B cell (primary cell): Measurements from ENCODE around the gene GON4L.

Experiments
- EZH2 ChIP-seq: IDR thresholded peaks from 2 replicates; pipeline ENCODE4 v1.6.1; 2012; ENCODE audit warnings: borderline replicate concordance, low read depth, mild to moderate bottlenecking, moderate library complexity, low read length; ENCODE audit not compliant: insufficient read depth, poor library complexity, severe bottlenecking
- TF ChIP-seq, protein P1 (sequence below): fragments of 200-600 bp; IDR thresholded peaks from one replicate; pipeline ENCODE4 v1.8.0; 2022; ENCODE audit warnings: antibody characterized with exemption, mild to moderate bottlenecking

- TF ChIP-seq, protein P1, sequence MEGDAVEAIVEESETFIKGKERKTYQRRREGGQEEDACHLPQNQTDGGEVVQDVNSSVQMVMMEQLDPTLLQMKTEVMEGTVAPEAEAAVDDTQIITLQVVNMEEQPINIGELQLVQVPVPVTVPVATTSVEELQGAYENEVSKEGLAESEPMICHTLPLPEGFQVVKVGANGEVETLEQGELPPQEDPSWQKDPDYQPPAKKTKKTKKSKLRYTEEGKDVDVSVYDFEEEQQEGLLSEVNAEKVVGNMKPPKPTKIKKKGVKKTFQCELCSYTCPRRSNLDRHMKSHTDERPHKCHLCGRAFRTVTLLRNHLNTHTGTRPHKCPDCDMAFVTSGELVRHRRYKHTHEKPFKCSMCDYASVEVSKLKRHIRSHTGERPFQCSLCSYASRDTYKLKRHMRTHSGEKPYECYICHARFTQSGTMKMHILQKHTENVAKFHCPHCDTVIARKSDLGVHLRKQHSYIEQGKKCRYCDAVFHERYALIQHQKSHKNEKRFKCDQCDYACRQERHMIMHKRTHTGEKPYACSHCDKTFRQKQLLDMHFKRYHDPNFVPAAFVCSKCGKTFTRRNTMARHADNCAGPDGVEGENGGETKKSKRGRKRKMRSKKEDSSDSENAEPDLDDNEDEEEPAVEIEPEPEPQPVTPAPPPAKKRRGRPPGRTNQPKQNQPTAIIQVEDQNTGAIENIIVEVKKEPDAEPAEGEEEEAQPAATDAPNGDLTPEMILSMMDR, result no peak
- no peak for TF ChIP-seq EZH2
These were observed 96.1 kb downstream of the GON4L start for GRCh38 chr1:155760751-155761475.
